ENCODE results near the gene YLPM1.
A peak's percentile ranks its signal among the peaks of the same experiment; 100 is the strongest.

Gene YLPM1

DNA sequence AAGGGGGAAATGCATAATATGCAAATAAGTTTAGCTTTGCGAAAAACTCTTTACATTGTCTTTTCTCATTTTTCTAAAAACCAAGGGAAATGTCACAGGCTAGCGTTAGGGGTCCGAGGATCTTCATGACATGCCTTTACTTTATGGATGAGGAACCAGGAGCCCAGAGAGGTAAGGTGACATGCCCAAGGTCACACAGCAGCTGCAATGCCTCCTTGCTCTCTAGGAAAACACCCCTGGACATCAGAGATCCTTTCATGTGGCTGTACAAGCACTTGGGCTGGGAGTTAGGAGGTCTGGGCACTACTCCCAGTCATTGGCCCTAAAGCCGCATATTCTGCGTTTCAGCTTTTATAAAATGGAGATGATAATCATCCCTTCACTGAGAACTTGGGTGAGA lies 112.1 kb downstream of the YLPM1 start:
- DNase-seq: no peak

DNA sequence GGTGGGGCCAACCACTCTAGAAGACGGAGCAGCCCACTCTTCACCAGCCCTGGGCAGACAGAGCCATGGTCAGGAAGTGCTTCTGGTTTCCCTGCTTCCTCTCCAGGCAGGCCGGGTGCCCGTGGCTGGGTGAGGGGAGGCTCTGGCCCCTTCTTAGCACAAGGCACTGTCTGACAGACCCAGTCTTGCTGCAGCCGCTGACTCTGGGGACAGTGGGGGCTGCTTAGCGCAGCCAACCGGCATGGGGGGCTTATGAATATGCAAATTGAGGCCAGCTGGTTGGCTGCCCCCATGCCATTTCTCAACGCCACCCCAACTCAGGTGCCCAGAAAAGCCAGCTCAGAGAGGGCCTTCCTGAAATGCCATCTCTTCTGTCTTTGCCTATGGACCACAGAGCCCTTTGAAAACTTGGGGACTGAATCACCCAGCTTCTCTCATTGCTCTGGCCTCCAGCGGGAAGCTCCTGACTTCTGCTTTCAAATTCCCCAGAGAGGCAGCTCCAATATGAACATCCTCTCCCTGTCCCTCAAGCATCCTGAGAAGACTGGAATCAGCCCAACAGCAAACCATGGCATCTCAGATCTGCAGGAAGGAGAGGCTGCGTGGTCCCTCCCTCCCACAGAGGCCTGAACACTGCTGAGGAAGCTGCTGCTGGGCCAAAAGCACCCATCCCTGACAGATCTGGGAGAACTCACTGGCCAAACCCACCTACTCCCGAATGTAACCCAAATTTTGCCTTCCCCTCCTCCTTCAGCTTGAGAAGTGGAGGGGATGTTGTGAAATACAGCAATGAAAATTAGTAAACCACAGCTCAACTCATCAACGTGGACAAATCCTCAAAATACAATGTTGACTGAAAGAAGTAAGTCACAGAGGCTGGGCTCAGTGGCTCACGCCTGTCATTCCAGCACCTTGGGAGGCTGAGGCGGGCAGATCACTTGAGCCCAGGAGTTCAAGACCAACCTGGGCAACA lies 113.1 kb downstream of the YLPM1 start, which contains the start of gene PROX2:
Gene PROX2 (minus strand): TSS at position 205 of the 973 bp plus-strand sequence. CDS start 12,311 bp downstream, outside the sequence.
- DNase-seq: no peak

- no peak for DNase-seq
Measured at GRCh38 chr14:74879427-74880182, 116.5 kb downstream of the YLPM1 start.

GRCh38 chr14:74881431-74882102 lies 118.5 kb downstream of the YLPM1 start, which contains the start of gene DLST:
TSS of gene DLST (plus strand) at chr14:74881916. CDS start at chr14:74881954, 38 bp downstream.
- DNase-seq: peak; percentile 70 to 87

DNA sequence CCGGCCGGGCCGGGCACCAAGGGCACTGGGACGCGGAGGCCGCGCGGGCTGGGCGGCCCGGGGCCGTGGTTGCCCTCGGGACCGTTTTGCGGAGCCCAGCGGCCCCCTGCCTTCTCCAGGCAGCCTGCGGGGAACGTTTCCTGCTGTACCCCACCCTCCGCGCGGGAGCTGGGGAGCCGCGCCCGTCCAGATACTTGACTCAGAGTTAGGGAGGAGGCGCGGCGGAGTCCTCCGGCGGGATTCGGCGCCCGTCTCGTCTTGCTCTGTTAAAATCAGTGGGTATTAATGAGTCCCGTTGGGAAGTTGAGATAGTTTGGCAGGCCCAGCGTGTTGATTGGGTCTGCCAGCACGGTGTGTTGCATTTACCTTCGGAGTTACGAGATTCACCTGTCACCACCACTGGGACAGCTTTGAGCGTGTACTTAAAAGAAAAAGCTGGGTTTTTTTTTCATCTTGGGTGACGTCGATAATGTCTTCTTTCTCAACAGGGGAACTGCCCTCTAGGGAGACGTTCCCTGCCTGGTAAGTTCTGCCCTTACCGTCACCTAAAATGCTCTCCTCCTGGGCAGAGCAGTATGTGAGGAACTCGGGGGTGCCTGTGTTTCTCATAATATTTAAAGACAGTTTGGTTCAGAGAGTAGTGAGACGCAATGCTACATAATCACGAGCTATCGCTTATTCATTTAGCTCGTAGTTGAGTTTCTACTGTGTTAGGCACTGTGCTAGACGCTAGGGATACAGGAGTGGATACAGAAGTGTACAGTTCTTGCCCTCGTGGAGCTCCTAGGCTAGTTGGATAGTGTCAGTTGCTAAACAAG lies 119.2 kb downstream of the YLPM1 start:
- no peak for DNase-seq

All from NCI-H446 (cell line).